Endothelial cell of umbilical vein (primary cell): ENCODE measurements around the gene UNC5C.

Source experiments
- EZH2 ChIP-seq: IDR thresholded peaks from 2 replicates; pipeline ENCODE4 v1.6.1; 2012; ENCODE audit warnings: borderline replicate concordance, low read depth, mild to moderate bottlenecking, moderate library complexity, low read length, inconsistent platforms; ENCODE audit not compliant: severe bottlenecking
- TF ChIP-seq, protein P1 (sequence below), 2 donors: IDR thresholded peaks; 1 replicate in 1 of 2; 2 replicates in 1 of 2; pipeline ENCODE4 v1.5.1; 2011; ENCODE audit warnings: low read length in 2 of 2, mild to moderate bottlenecking in 2 of 2, moderate library complexity in 2 of 2, control low read depth in 1 of 2, inconsistent platforms in 1 of 2, low read depth in 1 of 2; ENCODE audit not compliant: insufficient read depth in 1 of 2; ENCODE audit errors: extremely low read depth in 1 of 2

DNA sequence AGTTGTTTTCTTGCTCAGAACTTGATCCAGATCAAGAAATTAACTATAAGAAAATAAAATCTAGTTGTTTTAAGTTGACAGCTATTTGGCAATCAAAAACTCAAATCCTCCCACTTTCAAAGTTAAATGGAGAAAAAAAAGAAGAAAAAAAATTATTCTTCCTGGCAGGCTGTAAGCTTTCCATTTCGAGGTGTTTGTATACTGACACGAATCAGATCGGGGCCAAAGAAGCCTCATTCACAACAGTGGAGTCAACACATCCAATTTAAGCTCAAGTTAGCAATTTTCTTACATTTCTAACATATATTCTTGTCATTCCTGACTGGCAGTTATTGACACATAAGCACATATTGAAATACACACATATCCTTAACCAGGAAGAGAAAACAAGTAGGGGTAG, 119.4 kb downstream of the UNC5C start:
- TF ChIP-seq, protein P1, sequence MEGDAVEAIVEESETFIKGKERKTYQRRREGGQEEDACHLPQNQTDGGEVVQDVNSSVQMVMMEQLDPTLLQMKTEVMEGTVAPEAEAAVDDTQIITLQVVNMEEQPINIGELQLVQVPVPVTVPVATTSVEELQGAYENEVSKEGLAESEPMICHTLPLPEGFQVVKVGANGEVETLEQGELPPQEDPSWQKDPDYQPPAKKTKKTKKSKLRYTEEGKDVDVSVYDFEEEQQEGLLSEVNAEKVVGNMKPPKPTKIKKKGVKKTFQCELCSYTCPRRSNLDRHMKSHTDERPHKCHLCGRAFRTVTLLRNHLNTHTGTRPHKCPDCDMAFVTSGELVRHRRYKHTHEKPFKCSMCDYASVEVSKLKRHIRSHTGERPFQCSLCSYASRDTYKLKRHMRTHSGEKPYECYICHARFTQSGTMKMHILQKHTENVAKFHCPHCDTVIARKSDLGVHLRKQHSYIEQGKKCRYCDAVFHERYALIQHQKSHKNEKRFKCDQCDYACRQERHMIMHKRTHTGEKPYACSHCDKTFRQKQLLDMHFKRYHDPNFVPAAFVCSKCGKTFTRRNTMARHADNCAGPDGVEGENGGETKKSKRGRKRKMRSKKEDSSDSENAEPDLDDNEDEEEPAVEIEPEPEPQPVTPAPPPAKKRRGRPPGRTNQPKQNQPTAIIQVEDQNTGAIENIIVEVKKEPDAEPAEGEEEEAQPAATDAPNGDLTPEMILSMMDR (IDR thresholded peaks at IDR 0.05; ENCODE audit: extremely low read depth in 1 of 2, insufficient read depth in 1 of 2, low read depth in 1 of 2, low read length in 2 of 2) = no peak
- TF ChIP-seq EZH2 = no peak
